ENCODE data around the gene ITM2C.

DNA sequence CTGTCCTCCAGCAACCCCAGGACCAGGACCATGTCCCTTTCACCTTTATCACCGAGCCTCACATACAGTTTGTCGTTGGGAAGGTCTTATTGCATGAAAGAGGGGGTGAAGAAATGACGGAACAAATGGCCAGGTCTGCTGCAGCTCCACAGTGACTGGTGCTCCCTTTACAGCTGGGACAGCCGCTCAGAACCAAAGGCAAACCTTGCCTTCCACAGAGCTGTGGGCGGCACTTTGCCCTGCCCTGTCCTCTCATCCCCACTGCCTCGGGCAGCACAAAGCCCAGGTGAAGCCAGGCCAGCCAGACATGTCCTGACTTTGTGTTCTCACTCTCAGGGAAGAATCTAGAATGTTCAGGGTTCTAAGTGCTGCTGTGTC, 59.3 kb downstream of the ITM2C start:
- TF ChIP-seq, protein P1, sequence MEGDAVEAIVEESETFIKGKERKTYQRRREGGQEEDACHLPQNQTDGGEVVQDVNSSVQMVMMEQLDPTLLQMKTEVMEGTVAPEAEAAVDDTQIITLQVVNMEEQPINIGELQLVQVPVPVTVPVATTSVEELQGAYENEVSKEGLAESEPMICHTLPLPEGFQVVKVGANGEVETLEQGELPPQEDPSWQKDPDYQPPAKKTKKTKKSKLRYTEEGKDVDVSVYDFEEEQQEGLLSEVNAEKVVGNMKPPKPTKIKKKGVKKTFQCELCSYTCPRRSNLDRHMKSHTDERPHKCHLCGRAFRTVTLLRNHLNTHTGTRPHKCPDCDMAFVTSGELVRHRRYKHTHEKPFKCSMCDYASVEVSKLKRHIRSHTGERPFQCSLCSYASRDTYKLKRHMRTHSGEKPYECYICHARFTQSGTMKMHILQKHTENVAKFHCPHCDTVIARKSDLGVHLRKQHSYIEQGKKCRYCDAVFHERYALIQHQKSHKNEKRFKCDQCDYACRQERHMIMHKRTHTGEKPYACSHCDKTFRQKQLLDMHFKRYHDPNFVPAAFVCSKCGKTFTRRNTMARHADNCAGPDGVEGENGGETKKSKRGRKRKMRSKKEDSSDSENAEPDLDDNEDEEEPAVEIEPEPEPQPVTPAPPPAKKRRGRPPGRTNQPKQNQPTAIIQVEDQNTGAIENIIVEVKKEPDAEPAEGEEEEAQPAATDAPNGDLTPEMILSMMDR (conservative IDR thresholded peaks at IDR 0.05; ENCODE audit: low read depth in 2 of 2), result no peak
- no peak for TF ChIP-seq EZH2 (IDR thresholded peaks at IDR 0.05; ENCODE audit: low read depth, unreplicated experiment)
- TF ChIP-seq, protein P2, sequence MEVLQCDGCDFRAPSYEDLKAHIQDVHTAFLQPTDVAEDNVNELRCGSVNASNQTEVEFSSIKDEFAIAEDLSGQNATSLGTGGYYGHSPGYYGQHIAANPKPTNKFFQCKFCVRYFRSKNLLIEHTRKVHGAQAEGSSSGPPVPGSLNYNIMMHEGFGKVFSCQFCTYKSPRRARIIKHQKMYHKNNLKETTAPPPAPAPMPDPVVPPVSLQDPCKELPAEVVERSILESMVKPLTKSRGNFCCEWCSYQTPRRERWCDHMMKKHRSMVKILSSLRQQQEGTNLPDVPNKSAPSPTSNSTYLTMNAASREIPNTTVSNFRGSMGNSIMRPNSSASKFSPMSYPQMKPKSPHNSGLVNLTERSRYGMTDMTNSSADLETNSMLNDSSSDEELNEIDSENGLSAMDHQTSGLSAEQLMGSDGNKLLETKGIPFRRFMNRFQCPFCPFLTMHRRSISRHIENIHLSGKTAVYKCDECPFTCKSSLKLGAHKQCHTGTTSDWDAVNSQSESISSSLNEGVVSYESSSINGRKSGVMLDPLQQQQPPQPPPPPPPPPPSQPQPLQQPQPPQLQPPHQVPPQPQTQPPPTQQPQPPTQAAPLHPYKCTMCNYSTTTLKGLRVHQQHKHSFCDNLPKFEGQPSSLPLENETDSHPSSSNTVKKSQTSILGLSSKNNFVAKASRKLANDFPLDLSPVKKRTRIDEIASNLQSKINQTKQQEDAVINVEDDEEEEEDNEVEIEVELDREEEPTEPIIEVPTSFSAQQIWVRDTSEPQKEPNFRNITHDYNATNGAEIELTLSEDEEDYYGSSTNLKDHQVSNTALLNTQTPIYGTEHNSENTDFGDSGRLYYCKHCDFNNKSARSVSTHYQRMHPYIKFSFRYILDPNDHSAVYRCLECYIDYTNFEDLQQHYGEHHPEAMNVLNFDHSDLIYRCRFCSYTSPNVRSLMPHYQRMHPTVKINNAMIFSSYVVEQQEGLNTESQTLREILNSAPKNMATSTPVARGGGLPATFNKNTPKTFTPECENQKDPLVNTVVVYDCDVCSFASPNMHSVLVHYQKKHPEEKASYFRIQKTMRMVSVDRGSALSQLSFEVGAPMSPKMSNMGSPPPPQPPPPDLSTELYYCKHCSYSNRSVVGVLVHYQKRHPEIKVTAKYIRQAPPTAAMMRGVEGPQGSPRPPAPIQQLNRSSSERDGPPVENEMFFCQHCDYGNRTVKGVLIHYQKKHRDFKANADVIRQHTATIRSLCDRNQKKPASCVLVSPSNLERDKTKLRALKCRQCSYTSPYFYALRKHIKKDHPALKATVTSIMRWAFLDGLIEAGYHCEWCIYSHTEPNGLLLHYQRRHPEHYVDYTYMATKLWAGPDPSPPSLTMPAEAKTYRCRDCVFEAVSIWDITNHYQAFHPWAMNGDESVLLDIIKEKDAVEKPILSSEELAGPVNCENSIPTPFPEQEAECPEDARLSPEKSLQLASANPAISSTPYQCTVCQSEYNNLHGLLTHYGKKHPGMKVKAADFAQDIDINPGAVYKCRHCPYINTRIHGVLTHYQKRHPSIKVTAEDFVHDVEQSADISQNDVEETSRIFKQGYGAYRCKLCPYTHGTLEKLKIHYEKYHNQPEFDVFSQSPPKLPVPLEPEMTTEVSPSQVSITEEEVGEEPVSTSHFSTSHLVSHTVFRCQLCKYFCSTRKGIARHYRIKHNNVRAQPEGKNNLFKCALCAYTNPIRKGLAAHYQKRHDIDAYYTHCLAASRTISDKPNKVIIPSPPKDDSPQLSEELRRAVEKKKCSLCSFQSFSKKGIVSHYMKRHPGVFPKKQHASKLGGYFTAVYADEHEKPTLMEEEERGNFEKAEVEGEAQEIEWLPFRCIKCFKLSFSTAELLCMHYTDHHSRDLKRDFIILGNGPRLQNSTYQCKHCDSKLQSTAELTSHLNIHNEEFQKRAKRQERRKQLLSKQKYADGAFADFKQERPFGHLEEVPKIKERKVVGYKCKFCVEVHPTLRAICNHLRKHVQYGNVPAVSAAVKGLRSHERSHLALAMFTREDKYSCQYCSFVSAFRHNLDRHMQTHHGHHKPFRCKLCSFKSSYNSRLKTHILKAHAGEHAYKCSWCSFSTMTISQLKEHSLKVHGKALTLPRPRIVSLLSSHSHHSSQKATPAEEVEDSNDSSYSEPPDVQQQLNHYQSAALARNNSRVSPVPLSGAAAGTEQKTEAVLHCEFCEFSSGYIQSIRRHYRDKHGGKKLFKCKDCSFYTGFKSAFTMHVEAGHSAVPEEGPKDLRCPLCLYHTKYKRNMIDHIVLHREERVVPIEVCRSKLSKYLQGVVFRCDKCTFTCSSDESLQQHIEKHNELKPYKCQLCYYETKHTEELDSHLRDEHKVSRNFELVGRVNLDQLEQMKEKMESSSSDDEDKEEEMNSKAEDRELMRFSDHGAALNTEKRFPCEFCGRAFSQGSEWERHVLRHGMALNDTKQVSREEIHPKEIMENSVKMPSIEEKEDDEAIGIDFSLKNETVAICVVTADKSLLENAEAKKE (CRISPR knock-in tag; IDR thresholded peaks at IDR 0.05), result no peak
- TF ChIP-seq EZH2phosphoT487 (IDR thresholded peaks at IDR 0.05; ENCODE audit: unreplicated experiment), result no peak
- TF ChIP-seq POLR2AphosphoS5 (IDR thresholded peaks at IDR 0.05; ENCODE audit: low read depth), result no peak
- no peak for TF ChIP-seq ZNF331 (CRISPR knock-in tag; IDR thresholded peaks at IDR 0.05; ENCODE audit: low read depth)
- no peak for TF ChIP-seq STAT1 (IDR thresholded peaks at IDR 0.05; ENCODE audit: unreplicated experiment)
- TF ChIP-seq CREB1 (CRISPR knock-in tag; IDR thresholded peaks at IDR 0.05; ENCODE audit: low read depth), result no peak
- TF ChIP-seq, protein P3, sequence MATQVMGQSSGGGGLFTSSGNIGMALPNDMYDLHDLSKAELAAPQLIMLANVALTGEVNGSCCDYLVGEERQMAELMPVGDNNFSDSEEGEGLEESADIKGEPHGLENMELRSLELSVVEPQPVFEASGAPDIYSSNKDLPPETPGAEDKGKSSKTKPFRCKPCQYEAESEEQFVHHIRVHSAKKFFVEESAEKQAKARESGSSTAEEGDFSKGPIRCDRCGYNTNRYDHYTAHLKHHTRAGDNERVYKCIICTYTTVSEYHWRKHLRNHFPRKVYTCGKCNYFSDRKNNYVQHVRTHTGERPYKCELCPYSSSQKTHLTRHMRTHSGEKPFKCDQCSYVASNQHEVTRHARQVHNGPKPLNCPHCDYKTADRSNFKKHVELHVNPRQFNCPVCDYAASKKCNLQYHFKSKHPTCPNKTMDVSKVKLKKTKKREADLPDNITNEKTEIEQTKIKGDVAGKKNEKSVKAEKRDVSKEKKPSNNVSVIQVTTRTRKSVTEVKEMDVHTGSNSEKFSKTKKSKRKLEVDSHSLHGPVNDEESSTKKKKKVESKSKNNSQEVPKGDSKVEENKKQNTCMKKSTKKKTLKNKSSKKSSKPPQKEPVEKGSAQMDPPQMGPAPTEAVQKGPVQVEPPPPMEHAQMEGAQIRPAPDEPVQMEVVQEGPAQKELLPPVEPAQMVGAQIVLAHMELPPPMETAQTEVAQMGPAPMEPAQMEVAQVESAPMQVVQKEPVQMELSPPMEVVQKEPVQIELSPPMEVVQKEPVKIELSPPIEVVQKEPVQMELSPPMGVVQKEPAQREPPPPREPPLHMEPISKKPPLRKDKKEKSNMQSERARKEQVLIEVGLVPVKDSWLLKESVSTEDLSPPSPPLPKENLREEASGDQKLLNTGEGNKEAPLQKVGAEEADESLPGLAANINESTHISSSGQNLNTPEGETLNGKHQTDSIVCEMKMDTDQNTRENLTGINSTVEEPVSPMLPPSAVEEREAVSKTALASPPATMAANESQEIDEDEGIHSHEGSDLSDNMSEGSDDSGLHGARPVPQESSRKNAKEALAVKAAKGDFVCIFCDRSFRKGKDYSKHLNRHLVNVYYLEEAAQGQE (IDR thresholded peaks at IDR 0.05; ENCODE audit: unreplicated experiment), result no peak
- TF ChIP-seq JUNB (IDR thresholded peaks at IDR 0.05; ENCODE audit: unreplicated experiment), result no peak
- no peak for TF ChIP-seq ETS1 (IDR thresholded peaks at IDR 0.05)
- no peak for TF ChIP-seq NANOG (IDR thresholded peaks at IDR 0.05; ENCODE audit: borderline replicate concordance)
